ENCODE measurements around the gene RALGAPA1.

Gene RALGAPA1

DNA sequence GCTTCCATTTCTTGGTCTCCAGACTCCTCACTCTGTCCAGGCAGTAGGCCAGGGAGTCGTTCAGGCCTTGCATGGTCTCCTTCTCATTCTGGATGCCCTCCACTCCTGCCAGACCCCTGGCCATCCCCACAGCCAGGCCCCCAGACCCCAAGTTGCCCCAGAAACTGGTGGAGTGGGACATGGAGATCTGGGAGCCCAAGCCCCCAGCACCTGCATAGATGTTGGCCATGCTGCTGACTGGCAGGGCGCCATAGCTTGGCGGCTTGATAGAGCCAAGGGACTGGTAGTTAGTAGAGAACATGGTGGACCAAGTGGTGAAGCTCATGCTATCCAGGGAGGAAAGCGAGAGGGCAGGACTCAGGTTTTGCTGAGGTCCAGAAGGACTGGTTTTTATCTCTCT lies 296.3 kb downstream of the RALGAPA1 start:
- TF ChIP-seq POLR2AphosphoS5 (IDR thresholded peaks at IDR 0.05; ENCODE audit: low read depth) (no peak), GABPA (IDR thresholded peaks at IDR 0.05; ENCODE audit: low read depth) (no peak), SPI1 (IDR thresholded peaks at IDR 0.05; ENCODE audit: borderline replicate concordance, low read depth) (no peak)
- TF ChIP-seq, protein P1, sequence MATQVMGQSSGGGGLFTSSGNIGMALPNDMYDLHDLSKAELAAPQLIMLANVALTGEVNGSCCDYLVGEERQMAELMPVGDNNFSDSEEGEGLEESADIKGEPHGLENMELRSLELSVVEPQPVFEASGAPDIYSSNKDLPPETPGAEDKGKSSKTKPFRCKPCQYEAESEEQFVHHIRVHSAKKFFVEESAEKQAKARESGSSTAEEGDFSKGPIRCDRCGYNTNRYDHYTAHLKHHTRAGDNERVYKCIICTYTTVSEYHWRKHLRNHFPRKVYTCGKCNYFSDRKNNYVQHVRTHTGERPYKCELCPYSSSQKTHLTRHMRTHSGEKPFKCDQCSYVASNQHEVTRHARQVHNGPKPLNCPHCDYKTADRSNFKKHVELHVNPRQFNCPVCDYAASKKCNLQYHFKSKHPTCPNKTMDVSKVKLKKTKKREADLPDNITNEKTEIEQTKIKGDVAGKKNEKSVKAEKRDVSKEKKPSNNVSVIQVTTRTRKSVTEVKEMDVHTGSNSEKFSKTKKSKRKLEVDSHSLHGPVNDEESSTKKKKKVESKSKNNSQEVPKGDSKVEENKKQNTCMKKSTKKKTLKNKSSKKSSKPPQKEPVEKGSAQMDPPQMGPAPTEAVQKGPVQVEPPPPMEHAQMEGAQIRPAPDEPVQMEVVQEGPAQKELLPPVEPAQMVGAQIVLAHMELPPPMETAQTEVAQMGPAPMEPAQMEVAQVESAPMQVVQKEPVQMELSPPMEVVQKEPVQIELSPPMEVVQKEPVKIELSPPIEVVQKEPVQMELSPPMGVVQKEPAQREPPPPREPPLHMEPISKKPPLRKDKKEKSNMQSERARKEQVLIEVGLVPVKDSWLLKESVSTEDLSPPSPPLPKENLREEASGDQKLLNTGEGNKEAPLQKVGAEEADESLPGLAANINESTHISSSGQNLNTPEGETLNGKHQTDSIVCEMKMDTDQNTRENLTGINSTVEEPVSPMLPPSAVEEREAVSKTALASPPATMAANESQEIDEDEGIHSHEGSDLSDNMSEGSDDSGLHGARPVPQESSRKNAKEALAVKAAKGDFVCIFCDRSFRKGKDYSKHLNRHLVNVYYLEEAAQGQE (IDR thresholded peaks at IDR 0.05; ENCODE audit: insufficient replicate concordance, low read depth): no peak
- TF ChIP-seq, protein P2, sequence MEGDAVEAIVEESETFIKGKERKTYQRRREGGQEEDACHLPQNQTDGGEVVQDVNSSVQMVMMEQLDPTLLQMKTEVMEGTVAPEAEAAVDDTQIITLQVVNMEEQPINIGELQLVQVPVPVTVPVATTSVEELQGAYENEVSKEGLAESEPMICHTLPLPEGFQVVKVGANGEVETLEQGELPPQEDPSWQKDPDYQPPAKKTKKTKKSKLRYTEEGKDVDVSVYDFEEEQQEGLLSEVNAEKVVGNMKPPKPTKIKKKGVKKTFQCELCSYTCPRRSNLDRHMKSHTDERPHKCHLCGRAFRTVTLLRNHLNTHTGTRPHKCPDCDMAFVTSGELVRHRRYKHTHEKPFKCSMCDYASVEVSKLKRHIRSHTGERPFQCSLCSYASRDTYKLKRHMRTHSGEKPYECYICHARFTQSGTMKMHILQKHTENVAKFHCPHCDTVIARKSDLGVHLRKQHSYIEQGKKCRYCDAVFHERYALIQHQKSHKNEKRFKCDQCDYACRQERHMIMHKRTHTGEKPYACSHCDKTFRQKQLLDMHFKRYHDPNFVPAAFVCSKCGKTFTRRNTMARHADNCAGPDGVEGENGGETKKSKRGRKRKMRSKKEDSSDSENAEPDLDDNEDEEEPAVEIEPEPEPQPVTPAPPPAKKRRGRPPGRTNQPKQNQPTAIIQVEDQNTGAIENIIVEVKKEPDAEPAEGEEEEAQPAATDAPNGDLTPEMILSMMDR (IDR thresholded peaks at IDR 0.05; ENCODE audit: insufficient read depth, low read length): no peak
- Histone ChIP-seq H3K4me3 (replicated peaks; ENCODE audit: insufficient read depth, low read length) (no peak overlapping the region), H3K27me3 (ENCODE audit: insufficient read depth, poor library complexity, severe bottlenecking) (no peaks in the 10 kb centered on the region), H3K27ac (replicated peaks) (no peak overlapping the region)
- DNase-seq (ENCODE audit: low read depth in 1 of 2, low spot score in 1 of 2): no peak

DNA sequence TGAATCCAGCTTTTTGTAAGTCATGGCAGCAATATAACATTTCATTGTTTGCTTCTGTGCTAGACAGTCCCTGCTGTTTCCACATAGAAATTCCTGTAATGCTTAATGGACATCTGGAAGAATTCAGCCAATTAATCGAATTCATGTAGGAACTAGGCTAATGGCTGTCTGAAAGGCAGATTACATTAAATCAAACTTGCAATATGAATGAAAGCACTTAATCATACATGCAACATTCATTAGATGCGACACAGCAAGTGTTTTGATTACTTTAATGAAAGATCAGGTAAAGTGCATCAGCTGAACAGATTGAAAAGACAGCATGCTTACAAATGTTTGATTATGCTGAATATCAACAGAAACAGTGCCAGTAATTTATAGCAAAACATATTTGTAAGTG lies 299.2 kb downstream of the RALGAPA1 start:
- H3K27ac ChIP-seq (replicated peaks): no peak overlapping the region
- no peak for DNase-seq (ENCODE audit: low read depth in 1 of 2, low spot score in 1 of 2)

DNA sequence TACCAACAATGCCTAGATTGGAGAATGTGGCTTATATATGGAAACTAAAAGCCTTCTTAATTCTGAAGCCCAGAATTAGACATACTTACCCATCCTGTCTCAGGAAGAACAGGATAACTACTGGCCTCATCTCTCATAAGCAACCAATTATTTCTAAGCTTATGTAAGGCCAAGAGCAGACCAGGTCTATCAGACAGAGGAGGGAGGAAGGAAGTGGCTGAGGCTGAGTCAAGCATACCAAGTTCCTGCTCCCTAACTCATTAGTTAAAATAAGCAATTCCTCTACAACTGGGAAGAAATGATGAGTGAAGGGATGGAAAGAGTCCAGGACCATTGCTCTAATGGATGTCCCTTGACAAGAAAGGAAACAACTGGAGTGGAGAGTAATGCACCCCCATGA lies 302.2 kb downstream of the RALGAPA1 start:
- Histone ChIP-seq H3K4me3 (replicated peaks; ENCODE audit: insufficient read depth, low read length) (no peak overlapping the region), H3K27me3 (ENCODE audit: insufficient read depth, poor library complexity, severe bottlenecking) (peaks cover 2% of the 10 kb centered on the region), H3K27ac (replicated peaks) (no peak overlapping the region)
- TF ChIP-seq GABPA (IDR thresholded peaks at IDR 0.05; ENCODE audit: low read depth) (no peak), POLR2AphosphoS5 (IDR thresholded peaks at IDR 0.05; ENCODE audit: low read depth) (no peak), SPI1 (IDR thresholded peaks at IDR 0.05; ENCODE audit: borderline replicate concordance, low read depth) (no peak)
- TF ChIP-seq, protein P2 (IDR thresholded peaks at IDR 0.05; ENCODE audit: insufficient read depth, low read length): no peak
- TF ChIP-seq, protein P1 (IDR thresholded peaks at IDR 0.05; ENCODE audit: insufficient replicate concordance, low read depth): no peak
- DNase-seq (ENCODE audit: low read depth in 1 of 2, low spot score in 1 of 2): no peak

More for the DNA sequence above, 299.2 kb downstream of the RALGAPA1 start:
- H3K27me3 ChIP-seq (ENCODE audit: insufficient read depth, poor library complexity, severe bottlenecking): no peaks in the 10 kb centered on the region
- TF ChIP-seq SPI1 (IDR thresholded peaks at IDR 0.05; ENCODE audit: borderline replicate concordance, low read depth) (no peak), GABPA (IDR thresholded peaks at IDR 0.05; ENCODE audit: low read depth) (no peak), POLR2AphosphoS5 (IDR thresholded peaks at IDR 0.05; ENCODE audit: low read depth) (no peak)
- TF ChIP-seq, protein P2 (IDR thresholded peaks at IDR 0.05; ENCODE audit: insufficient read depth, low read length): no peak
- TF ChIP-seq, protein P1 (IDR thresholded peaks at IDR 0.05; ENCODE audit: insufficient replicate concordance, low read depth): no peak
- H3K4me3 ChIP-seq (replicated peaks; ENCODE audit: insufficient read depth, low read length): no peak overlapping the region
